Forelimb muscle (tissue), 1 donor: ENCODE data around the gene WDR87. TPM values are rescaled to one million over a fixed set of nuclear protein-coding genes. Genes with fewer than 3 reads are reported as not detected.
"Not testable (repeated sequence)": the region's sequence is repeated elsewhere in the genome, so short reads cannot be mapped to it uniquely, and the experiment has no call there.

ENCODE experiments used
- DNase-seq: peaks from one replicate; pipeline ENCODE4 v3.0.0-alpha.2; 2013; ENCODE audit warnings: low read depth
- polyA plus RNA-seq: library from polyadenylated mRNA; unstranded; fragments of 120-200 nt; gene quantifications from one replicate; pipeline ENCODE4 v1.2.1, GENCODE V29; 2013; ENCODE audit not compliant: insufficient read length

The WDR87 gene
- polyA plus RNA-seq, 1 donor = 0.19 TPM

- DNase-seq = no peak
Measured at GRCh38 chr19:37886571-37886970, 19.8 kb downstream of the WDR87 start.

- no peak for DNase-seq
Measured at GRCh38 chr19:37885392-37885791, 21.0 kb downstream of the WDR87 start.

- no peak for DNase-seq
Measured at GRCh38 chr19:37877147-37877546, 29.2 kb downstream of the WDR87 start.

GRCh38 chr19:37876032-37876431, 30.4 kb downstream of the WDR87 start:
- no peak for DNase-seq

- no peak for DNase-seq
Measured at GRCh38 chr19:37874784-37875183, 31.6 kb downstream of the WDR87 start.

GRCh38 chr19:37872383-37872782, 34.0 kb downstream of the WDR87 start:
- DNase-seq = no peak

GRCh38 chr19:37869766-37870340, 36.5 kb downstream of the WDR87 start:
- no peak for DNase-seq

GRCh38 chr19:37867831-37868230, 38.6 kb downstream of the WDR87 start:
- DNase-seq = peak; percentile 46

- not testable (repeated sequence) for DNase-seq
Measured at GRCh38 chr19:37865930-37866329, 40.5 kb downstream of the WDR87 start.

GRCh38 chr19:37864501-37864900, 41.9 kb downstream of the WDR87 start:
- no peak for DNase-seq

GRCh38 chr19:37855098-37855497, 51.3 kb downstream of the WDR87 start:
- peak; percentile 25 for DNase-seq

- DNase-seq = no peak
Measured at GRCh38 chr19:37845932-37846331, 60.5 kb downstream of the WDR87 start.

Other genes with a start within 250 kb of the WDR87 start
- gene ZNF607, start 186.8 kb downstream of the WDR87 start, polyA plus RNA-seq = 4.9 TPM
- gene ZNF573, start 127.0 kb downstream of the WDR87 start, polyA plus RNA-seq = 13.8 TPM
- 9.8 TPM for gene SIPA1L3, start 614 bp upstream of the WDR87 start, polyA plus RNA-seq